PC-3 (cell line): ENCODE data around the gene KNL1. TPM values are rescaled to one million over a fixed set of nuclear protein-coding genes. Genes with fewer than 3 reads are reported as not detected.

Experiments used
- ATAC-seq: fragments of 200-7000 bp; cut with Tn5 transposase; 2 replicates; pipeline ENCODE4 v1.9.1; 2020; ENCODE audit warnings: mild to moderate bottlenecking, moderate library complexity
- BruUV-seq: library from RNA; stranded (reverse); fragments of 400-500 nt; replicated peaks from 2 replicates; lab custom pipeline; 2021; lab: Mats Ljungman, UMichigan
- CTCF ChIA-PET: fragments of 300-600 bp; sonication (Branson Sonifier 250); formaldehyde crosslinking; loops from one replicate; lab custom pipeline; 2022; ENCODE audit warnings: antibody characterized with exemption; lab: Charles Lee
- POLR2A ChIA-PET: fragments of 300-600 bp; sonication (Branson Sonifier 250); formaldehyde crosslinking; loops from one replicate; lab custom pipeline; 2022; ENCODE audit warnings: antibody characterized with exemption; ENCODE audit not compliant: unreplicated experiment; lab: Charles Lee
- DNase-seq: peaks from one replicate; pipeline ENCODE4 v3.0.0-alpha.2; 2015
- H2AFZ ChIP-seq: fragments of 300-600 bp; sonication (generic); 2 replicates; pipeline ENCODE4 v1.6.0; 2016; ENCODE audit warnings: antibody characterized with exemption, low read length
- H3F3A ChIP-seq: fragments of 300-600 bp; sonication (generic); one replicate; pipeline ENCODE4 v1.6.0; 2017; ENCODE audit warnings: antibody characterized with exemption, low read length, control low read depth, mild to moderate bottlenecking; ENCODE audit not compliant: unreplicated experiment
- H3K27ac ChIP-seq: fragments of 300-600 bp; sonication (generic); 2 replicates; pipeline ENCODE4 v1.5.1; 2016; ENCODE audit warnings: mild to moderate bottlenecking, low read length
- H3K27me3 ChIP-seq: fragments of 300-600 bp; sonication (generic); 2 replicates; pipeline ENCODE4 v1.6.1; 2016; ENCODE audit warnings: low read length, mixed read lengths
- H3K36me3 ChIP-seq: fragments of 300-600 bp; sonication (generic); 2 replicates; pipeline ENCODE4 v1.6.1; 2016; ENCODE audit warnings: low read depth, mixed run types, low read length, mixed read lengths
- H3K4me1 ChIP-seq: fragments of 300-600 bp; sonication (generic); 2 replicates; pipeline ENCODE4 v1.5.1; 2016; ENCODE audit warnings: low read length; ENCODE audit not compliant: insufficient read depth
- H3K4me2 ChIP-seq: fragments of 300-600 bp; sonication (generic); 2 replicates; pipeline ENCODE4 v1.6.0; 2016; ENCODE audit warnings: low read length
- H3K4me3 ChIP-seq: fragments of 300-600 bp; sonication (generic); 2 replicates; pipeline ENCODE4 v1.5.1; 2016; ENCODE audit warnings: mild to moderate bottlenecking, low read length, mixed read lengths
- H3K79me2 ChIP-seq: fragments of 300-600 bp; sonication (generic); 2 replicates; pipeline ENCODE4 v1.6.1; 2017; ENCODE audit warnings: low read length, mixed read lengths
- H3K9ac ChIP-seq: fragments of 300-600 bp; sonication (generic); 2 replicates; pipeline ENCODE4 v1.6.0; 2016; ENCODE audit warnings: mild to moderate bottlenecking, low read length
- H3K9me2 ChIP-seq: fragments of 300-600 bp; sonication (generic); replicated peaks from 2 replicates; pipeline ENCODE4 v1.6.1; 2016; ENCODE audit warnings: mixed run types, low read length, mixed read lengths
- H3K9me3 ChIP-seq: fragments of 300-600 bp; sonication (generic); 2 replicates; pipeline ENCODE4 v1.6.1; 2016; ENCODE audit warnings: low read length, mixed read lengths
- H4K20me1 ChIP-seq: fragments of 300-600 bp; sonication (generic); 2 replicates; pipeline ENCODE4 v1.6.1; 2016; ENCODE audit warnings: low read length, mixed read lengths
- CTCF ChIP-seq: fragments of 300-600 bp; sonication (generic); conservative IDR thresholded peaks from 2 replicates; pipeline ENCODE4 v1.5.1; 2017; ENCODE audit warnings: antibody characterized with exemption, low read depth, mild to moderate bottlenecking, low read length
- EZH2 ChIP-seq: fragments of 300-600 bp; sonication (generic); IDR thresholded peaks from one replicate; pipeline ENCODE4 v1.6.1; 2017; ENCODE audit warnings: antibody characterized with exemption, mild to moderate bottlenecking, low read length; ENCODE audit not compliant: unreplicated experiment
- EZH2phosphoT487 ChIP-seq: fragments of 300-600 bp; sonication (generic); IDR thresholded peaks from 2 replicates; pipeline ENCODE4 v1.6.1; 2018; ENCODE audit warnings: mild to moderate bottlenecking, antibody characterized with exemption, low read length, borderline replicate concordance
- intact Hi-C: fragments of 100-400 bp; cut with micrococcal nuclease; formaldehyde crosslinking; loops from 2 replicates; pipeline ENCODE4 v1.9.0; 2023
- total RNA-seq: library from RNA; depleted of rRNA; stranded (reverse); fragments of >200 nt; gene quantifications from 2 replicates; pipeline ENCODE4 v1.2.3, GENCODE V29; 2014

The KNL1 gene
- total RNA-seq, 1 experiment from 2014 or later = 33.8 TPM

DNA sequence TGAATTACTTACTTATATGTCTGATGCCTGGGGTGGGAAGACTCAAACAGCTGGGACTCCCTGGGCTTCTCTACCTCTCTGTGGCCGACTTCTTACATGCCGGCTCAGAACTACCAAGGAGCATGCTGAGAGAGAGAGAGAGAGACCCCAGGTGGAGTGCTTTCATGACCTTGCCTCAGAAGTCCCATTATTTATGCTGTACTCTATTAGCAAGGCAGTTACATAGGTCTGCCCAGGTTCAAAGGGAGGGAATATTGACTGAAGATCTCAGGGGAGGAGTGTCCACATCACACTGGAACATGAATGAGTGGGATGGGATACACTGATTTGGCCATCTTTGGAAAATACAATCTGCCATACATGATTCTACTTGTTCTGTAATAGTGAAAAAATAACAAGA, 45.4 kb upstream of the KNL1 start:
- Histone ChIP-seq H3K27me3 (no peaks in the 10 kb centered on the region), H3F3A (no peaks in the 10 kb centered on the region), H3K4me1 (no peaks in the 10 kb centered on the region), H3K36me3 (peaks cover 9% of the 10 kb centered on the region; the same call in 1 of the 2 replicates), H3K79me2 (no peaks in the 10 kb centered on the region), H4K20me1 (no peaks in the 10 kb centered on the region), H2AFZ (no peak overlapping the region), H3K9ac (no peak overlapping the region), H3K4me2 (no peak overlapping the region), H3K27ac (no peak overlapping the region), H3K9me3 (no peaks in the 10 kb centered on the region), H3K9me2 (no peaks in the 10 kb centered on the region), H3K4me3 (no peak overlapping the region)
- ChIA-PET CTCF (no interaction called here), POLR2A (no interaction called here)
- no peak for ATAC-seq
- BruUV-seq = no TSS peak
- TF ChIP-seq CTCF (no peak), EZH2phosphoT487 (no peak), EZH2 (no peak)
- intact Hi-C loops = no loop called here
- no peak for DNase-seq

GRCh38 chr15:40549894-40550293, 44.2 kb upstream of the KNL1 start:
- Histone ChIP-seq H3K27ac (no peak overlapping the region), H3K9me3 (no peaks in the 10 kb centered on the region), H3F3A (no peaks in the 10 kb centered on the region), H3K79me2 (no peaks in the 10 kb centered on the region), H3K27me3 (no peaks in the 10 kb centered on the region), H3K4me2 (no peak overlapping the region), H3K4me1 (no peaks in the 10 kb centered on the region), H4K20me1 (no peaks in the 10 kb centered on the region), H3K36me3 (peaks cover 9% of the 10 kb centered on the region; the same call in 1 of the 2 replicates), H3K4me3 (no peak overlapping the region), H2AFZ (no peak overlapping the region), H3K9ac (no peak overlapping the region), H3K9me2 (no peaks in the 10 kb centered on the region)
- intact Hi-C loops = no loop called here
- DNase-seq = no peak
- ATAC-seq = no peak
- ChIA-PET CTCF (no interaction called here), POLR2A (no interaction called here)
- TF ChIP-seq EZH2 = no peak
- no peak for TF ChIP-seq EZH2phosphoT487
- no TSS peak for BruUV-seq

DNA sequence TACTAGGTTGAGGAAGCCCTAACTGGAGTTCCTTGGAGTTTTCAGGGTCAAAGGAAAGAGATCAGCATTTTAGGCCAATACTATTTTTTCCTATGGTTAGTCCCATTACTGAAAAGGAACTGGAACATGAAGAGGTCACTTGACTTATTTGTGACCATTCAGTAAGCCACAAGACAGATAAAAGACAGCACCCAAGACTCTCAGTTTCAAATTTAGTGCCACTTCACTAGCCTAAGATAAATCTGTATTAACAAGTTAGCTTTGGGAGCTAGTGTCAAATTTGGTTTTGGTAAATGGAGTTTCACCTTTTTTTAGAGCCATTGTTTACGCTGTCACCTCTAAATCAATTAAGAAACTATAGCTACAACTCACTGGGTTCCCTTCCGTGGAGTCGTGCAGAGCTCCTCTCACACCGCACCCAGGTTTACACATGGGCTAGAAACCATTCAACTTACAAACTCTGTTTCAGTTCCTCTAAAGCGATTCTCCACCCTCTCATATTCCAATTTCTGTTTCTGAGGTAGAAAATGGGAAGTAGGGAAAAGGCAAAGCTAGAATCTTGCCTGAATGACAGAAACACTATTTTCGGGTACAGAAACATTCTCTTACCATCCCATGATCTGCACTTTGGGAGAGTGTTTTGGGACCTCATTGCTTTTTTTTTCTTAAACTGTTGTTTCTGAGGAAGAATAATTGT, 43.6 kb upstream of the KNL1 start:
- Histone ChIP-seq H3K27ac (no peak overlapping the region), H3K9me3 (no peaks in the 10 kb centered on the region), H3K9me2 (no peaks in the 10 kb centered on the region), H3K79me2 (no peaks in the 10 kb centered on the region), H3K9ac (no peak overlapping the region), H3K4me3 (no peak overlapping the region), H3F3A (no peaks in the 10 kb centered on the region), H4K20me1 (no peaks in the 10 kb centered on the region), H3K27me3 (no peaks in the 10 kb centered on the region), H2AFZ (no peak overlapping the region), H3K4me2 (no peak overlapping the region), H3K4me1 (no peaks in the 10 kb centered on the region), H3K36me3 (peaks cover 14% of the 10 kb centered on the region; the same call in 1 of the 2 replicates)
- ChIA-PET CTCF (no interaction called here), POLR2A (no interaction called here)
- BruUV-seq = no TSS peak
- ATAC-seq = no peak
- intact Hi-C loops = no loop called here
- no peak for DNase-seq
- TF ChIP-seq CTCF (no peak), EZH2 (no peak), EZH2phosphoT487 (no peak)
